H9 (cell line): ENCODE measurements around the gene CHST2. TPM values are rescaled to one million over a fixed set of nuclear protein-coding genes. Genes with fewer than 3 reads are reported as not detected.

Experiments used
- DNase-seq: peaks from one replicate; pipeline ENCODE4 v3.0.0-alpha.2; 2017
- H2AFZ ChIP-seq: one replicate; pipeline ENCODE4 v1.6.1; 2013; ENCODE audit warnings: mild to moderate bottlenecking, low read length, control low read depth, moderate library complexity
- H2AK5ac ChIP-seq: 2 replicates; pipeline ENCODE4 v1.6.1; 2013; ENCODE audit warnings: low read length, control low read depth, mixed read lengths; ENCODE audit not compliant: insufficient read length
- H2BK120ac ChIP-seq: one replicate; pipeline ENCODE4 v1.6.1; 2013; ENCODE audit warnings: low read depth, mild to moderate bottlenecking, low read length, control low read depth, inconsistent platforms; ENCODE audit not compliant: poor library complexity, severe bottlenecking
- H2BK12ac ChIP-seq: 2 replicates; pipeline ENCODE4 v1.6.1; 2013; ENCODE audit warnings: low read length, control low read depth, mixed read lengths, low read depth; ENCODE audit not compliant: insufficient read length
- H2BK15ac ChIP-seq: 2 replicates; pipeline ENCODE4 v1.6.1; 2013; ENCODE audit warnings: low read depth, low read length, control low read depth
- H2BK20ac ChIP-seq: one replicate; pipeline ENCODE4 v1.6.1; 2013; ENCODE audit warnings: low read depth, mild to moderate bottlenecking, low read length, control low read depth, inconsistent platforms; ENCODE audit not compliant: poor library complexity, severe bottlenecking
- H2BK5ac ChIP-seq: 2 replicates; pipeline ENCODE4 v1.6.1; 2013; ENCODE audit warnings: low read length, control low read depth, mixed read lengths; ENCODE audit not compliant: insufficient read length
- H3K14ac ChIP-seq: 2 replicates; pipeline ENCODE4 v1.6.1; 2013; ENCODE audit warnings: low read length, control low read depth; ENCODE audit not compliant: insufficient read depth
- H3K18ac ChIP-seq: 2 replicates; pipeline ENCODE4 v1.6.1; 2013; ENCODE audit warnings: low read depth, mild to moderate bottlenecking, mixed read lengths, low read length, control low read depth; ENCODE audit not compliant: insufficient read length
- H3K23ac ChIP-seq: 2 replicates; pipeline ENCODE4 v1.6.1; 2013; ENCODE audit warnings: low read length, control low read depth, mixed read lengths, low read depth; ENCODE audit not compliant: insufficient read length
- H3K23me2 ChIP-seq: 2 replicates; pipeline ENCODE4 v1.6.1; 2013; ENCODE audit warnings: low read depth, mild to moderate bottlenecking, mixed read lengths, low read length, control low read depth; ENCODE audit not compliant: insufficient read length, poor library complexity, severe bottlenecking
- H3K27ac ChIP-seq: 2 replicates; pipeline ENCODE4 v1.5.1; 2013; ENCODE audit warnings: low read length, control low read depth, mixed read lengths, low read depth; ENCODE audit not compliant: insufficient read length
- H3K27me3 ChIP-seq: 2 replicates; pipeline ENCODE4 v1.6.1; 2013; ENCODE audit warnings: low read length, control low read depth, inconsistent platforms; ENCODE audit not compliant: insufficient read depth
- H3K4ac ChIP-seq: 2 replicates; pipeline ENCODE4 v1.6.1; 2013; ENCODE audit warnings: low read depth, mild to moderate bottlenecking, control low read depth, inconsistent platforms, low read length, moderate library complexity
- H3K4me1 ChIP-seq: 2 replicates; pipeline ENCODE4 v1.6.1; 2013; ENCODE audit warnings: low read length, control low read depth, inconsistent platforms; ENCODE audit not compliant: insufficient read depth
- H3K4me2 ChIP-seq: 2 replicates; pipeline ENCODE4 v1.6.1; 2013; ENCODE audit warnings: low read length, control low read depth, mixed read lengths; ENCODE audit not compliant: insufficient read length, insufficient read depth
- H3K56ac ChIP-seq: 2 replicates; pipeline ENCODE4 v1.6.1; 2013; ENCODE audit warnings: low read depth, mild to moderate bottlenecking, mixed read lengths, low read length, control low read depth; ENCODE audit not compliant: insufficient read length
- H3K79me1 ChIP-seq: 2 replicates; pipeline ENCODE4 v1.6.1; 2013; ENCODE audit warnings: low read depth, mild to moderate bottlenecking, moderate library complexity, low read length, control low read depth, inconsistent platforms; ENCODE audit not compliant: insufficient read depth, poor library complexity, severe bottlenecking
- H3K79me2 ChIP-seq: 2 replicates; pipeline ENCODE4 v1.6.1; 2013; ENCODE audit warnings: low read length, control low read depth, inconsistent platforms; ENCODE audit not compliant: insufficient read depth
- H3K9ac ChIP-seq: 2 replicates; pipeline ENCODE4 v1.6.1; 2013; ENCODE audit warnings: low read length, control low read depth, mixed read lengths; ENCODE audit not compliant: insufficient read length; ENCODE audit errors: extremely low read depth
- H3K9me3 ChIP-seq: one replicate; pipeline ENCODE4 v1.6.1; 2013; ENCODE audit warnings: low read depth, low read length, inconsistent platforms; ENCODE audit not compliant: control insufficient read depth
- H3T11ph ChIP-seq: one replicate; pipeline ENCODE4 v1.6.1; 2013; ENCODE audit warnings: mild to moderate bottlenecking, low read length, control low read depth, inconsistent platforms
- H4K20me1 ChIP-seq: one replicate; pipeline ENCODE4 v1.6.1; 2013; ENCODE audit not compliant: control insufficient read depth, insufficient read length, insufficient read depth
- H4K5ac ChIP-seq: 2 replicates; pipeline ENCODE4 v1.6.1; 2013; ENCODE audit warnings: low read depth, mild to moderate bottlenecking, mixed read lengths, low read length, control low read depth; ENCODE audit not compliant: insufficient read length
- H4K8ac ChIP-seq: replicated peaks from 2 replicates; pipeline ENCODE4 v1.6.1; 2013; ENCODE audit warnings: low read length, control low read depth, mixed read lengths, low read depth; ENCODE audit not compliant: insufficient read length
- H4K91ac ChIP-seq: 2 replicates; pipeline ENCODE4 v1.6.1; 2013; ENCODE audit warnings: low read depth, mild to moderate bottlenecking, moderate library complexity, mixed read lengths, low read length, control low read depth; ENCODE audit not compliant: insufficient read length
- H3K27ac Mint-ChIP-seq, 3 experiments: 2 replicates in 2 of 3; 3 replicates in 1 of 3; pipeline ENCODE4 v1.8.0; 2020 to 2021; ENCODE audit warnings: mixed read lengths in 3 of 3, mild to moderate bottlenecking in 1 of 3, moderate library complexity in 1 of 3
- H3K27me3 Mint-ChIP-seq: 2 replicates; pipeline ENCODE4 v1.8.0; 2021; ENCODE audit warnings: low read depth, mild to moderate bottlenecking, moderate library complexity, mixed read lengths
- H3K36me3 Mint-ChIP-seq, 3 experiments: 2 replicates in 2 of 3; 3 replicates in 1 of 3; pipeline ENCODE4 v1.8.0; 2020 to 2021; ENCODE audit warnings: low read depth in 3 of 3, mixed read lengths in 3 of 3; ENCODE audit not compliant: insufficient read depth in 1 of 3
- H3K4me1 Mint-ChIP-seq, 2 experiments: 2 replicates each; pipeline ENCODE4 v1.8.0; 2020; ENCODE audit warnings: mixed read lengths in 2 of 2
- H3K4me3 Mint-ChIP-seq, 2 experiments: 2 replicates in 1 of 2; 3 replicates in 1 of 2; pipeline ENCODE4 v1.8.0; 2020 to 2021; ENCODE audit warnings: mild to moderate bottlenecking in 2 of 2, mixed read lengths in 2 of 2, moderate library complexity in 1 of 2
- H3K9me3 Mint-ChIP-seq, 2 experiments: 2 replicates in 1 of 2; 3 replicates in 1 of 2; pipeline ENCODE4 v1.8.0; 2020; ENCODE audit warnings: mild to moderate bottlenecking in 2 of 2, mixed read lengths in 2 of 2, moderate library complexity in 1 of 2
- CTCF ChIP-seq: fragments of 200-600 bp; sonication (generic); conservative IDR thresholded peaks from 3 replicates; pipeline ENCODE4 v1.8.0; 2021; ENCODE audit warnings: antibody characterized with exemption, mild to moderate bottlenecking
- WGBS: extraction: QIAGEN DNeasy Blood & Tissue Kit; methylation state at CpG from one replicate; pipeline ENCODE4 v1.1.7; 2013; ENCODE audit warnings: missing lambda C conversion rate, low lambda C conversion rate, mixed read lengths; ENCODE audit not compliant: insufficient read length; ENCODE audit errors: extremely low coverage; 5-methylcytosine and 5-hydroxymethylcytosine counted together
- total RNA-seq: library from RNA; stranded (reverse); gene quantifications from 2 replicates; pipeline ENCODE4 v1.2.1, GENCODE V29; 2021

The CHST2 gene
- total RNA-seq, 1 experiment from 2014 or later, result 5.8 TPM

GRCh38 chr3:143109861-143110260, 9.7 kb upstream of the CHST2 start:
- H3K9me3 Mint-ChIP-seq, result peaks cover 21 to 22% of the 10 kb centered on the region in 2 experiments
- H2BK12ac ChIP-seq, result no peak overlapping the region
- peaks cover 6% of the 10 kb centered on the region for H3K27me3 Mint-ChIP-seq
- H3K4me3 Mint-ChIP-seq, result no peak overlapping the region
- H3K18ac ChIP-seq, result no peak overlapping the region
- H3K4me1 Mint-ChIP-seq, result no peaks in the 10 kb centered on the region
- H3K56ac ChIP-seq, result no peak overlapping the region
- no peak overlapping the region for H3K14ac ChIP-seq
- H3K23ac ChIP-seq, result no peak overlapping the region
- H3K4ac ChIP-seq, result no peak overlapping the region
- H3K27ac Mint-ChIP-seq, result no peak overlapping the region
- no peak overlapping the region for H4K91ac ChIP-seq
- H2AK5ac ChIP-seq, result no peak overlapping the region
- no peak overlapping the region for H2BK5ac ChIP-seq
- no peak overlapping the region for H2BK15ac ChIP-seq
- no peak overlapping the region for H4K5ac ChIP-seq
- H3K4me1 ChIP-seq, result no peaks in the 10 kb centered on the region
- H2AFZ ChIP-seq, result no peak overlapping the region
- no peaks in the 10 kb centered on the region for H3K79me2 ChIP-seq
- no CpG with 5 or more reads among the region's 5 CpGs for WGBS
- H2BK20ac ChIP-seq, result no peak overlapping the region
- H3K9ac ChIP-seq, result no peak overlapping the region
- peaks cover 10% of the 10 kb centered on the region for H3K9me3 ChIP-seq
- H3K4me2 ChIP-seq, result no peak overlapping the region
- peaks cover 7 to 19% (median 9%) of the 10 kb centered on the region in 3 experiments for H3K36me3 Mint-ChIP-seq
- DNase-seq, result no peak
- H2BK120ac ChIP-seq, result no peak overlapping the region
- no peak overlapping the region for H3K27ac ChIP-seq
- H3K27me3 ChIP-seq, result no peaks in the 10 kb centered on the region
- H3T11ph ChIP-seq, result no peak overlapping the region
- TF ChIP-seq CTCF, result no peak
- no peak overlapping the region for H4K8ac ChIP-seq
- H3K23me2 ChIP-seq, result no peaks in the 10 kb centered on the region
- no peaks in the 10 kb centered on the region for H3K79me1 ChIP-seq
- no peaks in the 10 kb centered on the region for H4K20me1 ChIP-seq
